ENCODE measurements around the gene SDK1.

GRCh38 chr7:3501671-3502070, 200.6 kb downstream of the SDK1 start:
- TF ChIP-seq, protein P1, sequence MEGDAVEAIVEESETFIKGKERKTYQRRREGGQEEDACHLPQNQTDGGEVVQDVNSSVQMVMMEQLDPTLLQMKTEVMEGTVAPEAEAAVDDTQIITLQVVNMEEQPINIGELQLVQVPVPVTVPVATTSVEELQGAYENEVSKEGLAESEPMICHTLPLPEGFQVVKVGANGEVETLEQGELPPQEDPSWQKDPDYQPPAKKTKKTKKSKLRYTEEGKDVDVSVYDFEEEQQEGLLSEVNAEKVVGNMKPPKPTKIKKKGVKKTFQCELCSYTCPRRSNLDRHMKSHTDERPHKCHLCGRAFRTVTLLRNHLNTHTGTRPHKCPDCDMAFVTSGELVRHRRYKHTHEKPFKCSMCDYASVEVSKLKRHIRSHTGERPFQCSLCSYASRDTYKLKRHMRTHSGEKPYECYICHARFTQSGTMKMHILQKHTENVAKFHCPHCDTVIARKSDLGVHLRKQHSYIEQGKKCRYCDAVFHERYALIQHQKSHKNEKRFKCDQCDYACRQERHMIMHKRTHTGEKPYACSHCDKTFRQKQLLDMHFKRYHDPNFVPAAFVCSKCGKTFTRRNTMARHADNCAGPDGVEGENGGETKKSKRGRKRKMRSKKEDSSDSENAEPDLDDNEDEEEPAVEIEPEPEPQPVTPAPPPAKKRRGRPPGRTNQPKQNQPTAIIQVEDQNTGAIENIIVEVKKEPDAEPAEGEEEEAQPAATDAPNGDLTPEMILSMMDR (IDR thresholded peaks at IDR 0.05), result no peak
- TF ChIP-seq POLR2A (IDR thresholded peaks at IDR 0.05) (no peak), POLR2AphosphoS5 (IDR thresholded peaks at IDR 0.05; ENCODE audit: insufficient read depth in 1 of 2, low read depth in 1 of 2) (no peak)

Measured in vagina (tissue), 2 donors.